GM12872 (cell line): ENCODE measurements around the gene CRYBA2.

Source experiments
- TF ChIP-seq, protein P1 (sequence below): IDR thresholded peaks from 3 replicates; pipeline ENCODE4 v1.5.1; 2011; ENCODE audit warnings: low read depth, mild to moderate bottlenecking, low read length, moderate library complexity; ENCODE audit not compliant: insufficient read depth

Gene CRYBA2

DNA sequence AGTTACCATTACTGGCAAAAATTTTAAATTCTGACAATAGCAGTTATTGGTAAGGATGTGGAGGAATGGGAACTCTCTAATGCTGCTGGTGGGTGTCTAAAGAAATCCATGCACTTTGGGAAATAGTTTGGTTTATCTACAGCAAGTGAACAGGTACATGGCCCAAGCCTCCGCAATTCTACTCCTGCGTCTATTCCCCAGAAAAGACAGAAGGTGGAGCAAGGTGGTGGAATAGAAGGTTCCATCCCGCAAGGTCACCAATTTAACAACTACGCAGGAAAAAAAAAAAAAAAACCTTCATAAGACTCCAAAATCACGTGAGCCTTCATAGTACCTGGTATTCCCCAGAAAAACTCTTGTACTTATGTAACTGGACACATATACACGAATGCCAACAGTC is 41.6 kb upstream of the CRYBA2 start:
- TF ChIP-seq, protein P1, sequence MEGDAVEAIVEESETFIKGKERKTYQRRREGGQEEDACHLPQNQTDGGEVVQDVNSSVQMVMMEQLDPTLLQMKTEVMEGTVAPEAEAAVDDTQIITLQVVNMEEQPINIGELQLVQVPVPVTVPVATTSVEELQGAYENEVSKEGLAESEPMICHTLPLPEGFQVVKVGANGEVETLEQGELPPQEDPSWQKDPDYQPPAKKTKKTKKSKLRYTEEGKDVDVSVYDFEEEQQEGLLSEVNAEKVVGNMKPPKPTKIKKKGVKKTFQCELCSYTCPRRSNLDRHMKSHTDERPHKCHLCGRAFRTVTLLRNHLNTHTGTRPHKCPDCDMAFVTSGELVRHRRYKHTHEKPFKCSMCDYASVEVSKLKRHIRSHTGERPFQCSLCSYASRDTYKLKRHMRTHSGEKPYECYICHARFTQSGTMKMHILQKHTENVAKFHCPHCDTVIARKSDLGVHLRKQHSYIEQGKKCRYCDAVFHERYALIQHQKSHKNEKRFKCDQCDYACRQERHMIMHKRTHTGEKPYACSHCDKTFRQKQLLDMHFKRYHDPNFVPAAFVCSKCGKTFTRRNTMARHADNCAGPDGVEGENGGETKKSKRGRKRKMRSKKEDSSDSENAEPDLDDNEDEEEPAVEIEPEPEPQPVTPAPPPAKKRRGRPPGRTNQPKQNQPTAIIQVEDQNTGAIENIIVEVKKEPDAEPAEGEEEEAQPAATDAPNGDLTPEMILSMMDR, result no peak

DNA sequence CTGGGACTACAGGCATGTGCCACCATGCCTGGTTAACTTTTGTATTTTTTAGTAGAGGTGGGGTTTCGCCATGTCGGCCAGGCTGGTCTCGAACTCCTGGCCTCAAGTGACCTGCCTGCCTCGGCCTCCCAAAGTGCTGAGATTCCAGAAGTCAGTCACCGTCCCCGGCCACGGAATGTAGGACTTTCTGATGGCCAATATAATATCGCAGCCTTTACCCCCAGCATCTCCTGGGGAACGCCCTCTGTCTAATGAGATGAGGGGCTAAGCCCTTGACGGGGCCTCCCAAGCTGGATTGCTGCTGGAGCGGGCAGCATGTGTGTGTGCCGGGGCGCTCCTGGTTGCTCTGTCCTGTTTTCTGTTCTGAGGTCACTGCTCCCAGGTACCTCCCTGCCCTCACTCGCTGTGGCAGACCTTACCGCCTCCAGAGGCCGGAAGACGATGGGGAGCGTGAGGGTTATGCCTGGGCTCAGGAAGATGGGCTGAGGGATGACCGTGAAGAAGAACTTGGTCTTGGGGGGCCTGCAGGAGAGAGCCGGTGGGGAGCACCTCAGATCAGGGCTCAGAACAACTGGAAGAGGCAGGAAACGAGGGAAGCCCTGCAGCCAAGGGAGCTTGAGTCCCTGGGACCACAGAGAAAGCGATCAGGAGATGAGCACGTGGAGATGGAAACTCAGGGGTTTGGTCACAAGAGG is 39.0 kb upstream of the CRYBA2 start:
- TF ChIP-seq, protein P1, result no peak

DNA sequence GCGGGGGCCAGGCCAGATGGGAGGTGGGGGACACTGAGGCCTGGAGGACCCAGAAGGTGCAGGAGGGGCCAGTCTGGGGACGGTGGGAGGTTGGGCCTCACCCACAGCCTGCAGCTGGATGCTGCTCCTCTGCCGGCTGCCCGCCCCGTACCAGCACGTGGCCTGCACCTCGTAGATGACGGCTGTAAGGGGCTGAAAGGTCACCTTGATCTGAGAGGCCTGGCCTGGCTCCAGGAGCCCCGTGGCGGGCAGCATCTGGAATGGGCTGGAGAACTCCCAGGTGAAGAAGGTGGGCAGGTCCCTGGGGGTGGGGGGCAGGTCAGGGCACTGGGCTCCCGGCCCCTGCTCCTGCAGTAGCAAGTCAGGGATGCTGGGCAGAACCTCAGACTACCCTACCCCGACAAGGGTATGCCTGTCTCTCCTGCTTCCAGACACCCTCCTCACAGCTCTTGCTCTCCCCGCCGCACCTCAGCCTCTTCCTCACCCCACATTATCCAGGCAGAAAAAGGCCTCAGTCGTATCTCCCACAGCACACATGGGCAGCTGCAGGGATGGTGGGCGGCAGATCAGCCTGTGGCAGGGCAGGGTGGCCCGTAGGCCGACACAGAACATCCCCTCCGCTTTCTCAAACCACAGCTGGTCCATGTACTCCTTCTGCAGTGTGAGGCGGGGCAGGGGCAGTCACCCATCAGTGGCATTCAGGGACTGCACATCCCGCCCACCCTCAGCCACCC is 38.0 kb upstream of the CRYBA2 start:
- TF ChIP-seq, protein P1, result no peak

DNA sequence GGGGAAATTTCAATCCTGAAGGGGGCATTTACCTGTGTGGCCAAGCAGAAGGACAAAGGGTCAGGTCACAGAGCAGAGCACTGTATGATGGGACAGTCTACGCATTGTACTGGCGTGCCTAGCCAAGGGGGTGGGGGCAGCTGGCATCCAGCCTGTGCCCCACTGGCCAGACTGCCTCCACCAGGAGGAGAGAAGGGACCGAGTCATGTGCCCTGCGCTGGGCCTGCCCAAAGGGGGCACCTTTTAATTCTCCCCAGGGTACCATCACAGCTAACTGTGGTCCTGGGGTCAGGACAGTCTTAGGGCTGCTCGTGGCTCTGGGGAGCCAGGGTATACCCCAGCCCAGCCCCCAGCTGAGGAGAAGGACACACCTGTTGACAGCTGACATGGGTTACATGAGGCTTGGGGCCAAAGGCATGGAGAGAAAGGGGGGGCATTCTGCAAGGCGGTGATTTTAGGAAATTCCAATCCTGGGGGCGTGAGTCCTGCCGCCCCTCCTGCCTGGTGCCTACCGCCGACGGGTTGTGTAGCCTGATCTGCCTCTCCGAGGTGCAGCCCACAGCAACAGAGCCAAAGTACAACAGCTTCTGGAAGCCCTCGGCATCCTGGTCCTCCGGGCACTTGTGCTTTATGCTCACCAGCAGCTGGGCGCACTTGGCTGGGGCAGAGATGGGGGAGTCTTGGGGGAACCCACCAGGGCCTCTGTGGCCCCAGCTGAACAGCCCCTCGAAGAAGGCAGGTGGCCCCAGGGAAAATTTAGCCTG is 37.1 kb upstream of the CRYBA2 start:
- TF ChIP-seq, protein P1, result no peak

DNA sequence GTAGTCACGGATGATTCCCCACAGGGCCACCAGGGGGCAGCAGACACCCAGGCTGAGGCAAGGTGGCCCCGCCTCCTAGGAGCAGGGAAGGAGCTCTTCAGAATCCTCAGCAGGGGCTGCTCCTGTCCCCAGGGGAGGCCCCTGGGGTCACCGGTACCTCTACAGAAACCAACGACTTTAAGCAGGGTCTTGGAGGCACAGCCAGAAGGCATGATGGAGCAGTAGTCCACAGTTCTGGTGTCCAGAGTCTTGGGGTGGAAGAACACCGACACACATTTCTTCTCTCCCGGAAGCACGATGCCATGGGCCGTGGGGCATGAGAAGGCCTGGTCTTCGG is 36.6 kb upstream of the CRYBA2 start:
- TF ChIP-seq, protein P1, result peak; percentile 98

DNA sequence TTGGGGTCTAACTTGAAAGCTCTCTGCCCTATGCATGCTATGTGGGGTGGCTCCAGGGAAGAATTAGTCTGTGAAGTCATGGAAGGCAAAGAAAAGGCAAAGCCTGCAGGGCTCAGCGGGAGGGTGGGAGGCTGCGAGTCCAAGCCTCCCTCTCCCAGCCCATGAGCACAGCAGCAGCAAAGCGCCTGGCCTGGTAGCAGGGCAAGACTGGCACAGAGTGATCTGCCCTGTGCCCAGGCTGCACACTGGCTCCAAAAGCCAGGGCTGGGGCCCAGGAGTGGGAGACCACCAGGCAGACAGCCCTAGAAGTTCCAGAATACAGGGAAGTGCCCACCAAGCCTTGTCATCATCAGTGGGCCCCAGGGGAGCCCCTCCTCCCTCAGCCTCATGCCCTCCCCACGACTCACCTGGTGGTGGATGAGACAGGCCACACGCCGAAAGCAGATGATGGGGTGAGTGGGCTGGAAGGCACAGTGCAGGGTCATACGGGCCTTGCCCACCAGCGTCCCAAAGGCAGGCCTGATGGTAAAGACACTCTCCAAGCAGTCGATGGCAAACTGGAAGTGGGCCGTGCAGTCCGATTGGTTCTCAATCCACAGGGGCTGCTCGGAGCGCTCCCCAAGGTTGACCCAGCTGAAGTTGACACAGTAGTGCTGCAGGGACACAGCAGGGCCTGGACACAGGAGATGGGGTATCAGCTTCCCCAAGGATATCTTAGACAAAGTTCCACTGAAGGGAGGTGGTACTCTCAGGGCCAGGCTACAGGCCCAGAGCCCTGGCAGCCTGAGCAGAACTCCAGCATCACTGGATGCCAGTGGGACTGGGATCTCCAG is 36.0 kb upstream of the CRYBA2 start:
- TF ChIP-seq, protein P1, result no peak
